Adrenal gland (tissue), 12 donors: ENCODE data around the gene MPZ. TPM values are rescaled to one million over a fixed set of nuclear protein-coding genes. Genes with fewer than 3 reads are reported as not detected.
"Not testable (repeated sequence)": the region's sequence is repeated elsewhere in the genome, so short reads cannot be mapped to it uniquely, and the experiment has no call there.

Source experiments
- DNase-seq, 7 donors: peaks; one replicate each; pipeline ENCODE4 v3.0.0-alpha.2; 2019 to 2020
- H3K27ac ChIP-seq, 5 donors: fragments of 200-600 bp; sonication (generic) in 4 of 5; 1 replicate in 3 of 5; 2 replicates in 2 of 5; pipeline versions ENCODE4 v1.5.1 to v1.8.0; 2016 to 2020; ENCODE audit warnings: mild to moderate bottlenecking in 1 of 5
- H3K27me3 ChIP-seq: fragments of 200-600 bp; 2 replicates; pipeline ENCODE4 v1.8.0; 2021
- H3K36me3 ChIP-seq, 2 donors: fragments of 200-600 bp; replicated peaks in 1 of 2; 1 replicate in 1 of 2; 2 replicates in 1 of 2; pipeline versions ENCODE4 v1.5.1 to v1.8.0; 2018 to 2022
- H3K4me1 ChIP-seq, 2 donors: fragments of 200-600 bp; replicated peaks in 1 of 2; 1 replicate in 1 of 2; 2 replicates in 1 of 2; pipeline versions ENCODE4 v1.5.1 to v1.8.0; 2018 to 2021
- H3K4me3 ChIP-seq, 4 donors: fragments of 200-600 bp; sonication (generic) in 3 of 4; one replicate each; pipeline ENCODE4 v1.5.1; 2016 to 2018
- H3K9me3 ChIP-seq, 3 donors: fragments of 200-600 bp; sonication (generic) in 1 of 3; replicated peaks in 1 of 3; 1 replicate in 2 of 3; 2 replicates in 1 of 3; pipeline versions ENCODE4 v1.5.1 to v1.8.0; 2016 to 2021
- POLR2A ChIP-seq, 2 donors: fragments of 450-650 bp; IDR thresholded peaks; one replicate each; pipeline ENCODE4 v1.6.1; 2017; ENCODE audit warnings: antibody characterized with exemption in 2 of 2, mild to moderate bottlenecking in 2 of 2, moderate library complexity in 1 of 2
- WGBS, 4 donors: extraction: QIAGEN DNeasy Blood & Tissue Kit in 2 of 4; methylation state at CpG; one replicate each; pipeline versions ENCODE4 v1.1.5 to v1.1.7; 2013 to 2017; 5-methylcytosine and 5-hydroxymethylcytosine counted together
- intact Hi-C, 2 donors: fragments of 100-400 bp; cut with DNase I; formaldehyde crosslinking; loops; one replicate each; pipeline versions ENCODE4 v1.14.1 to v1.15.0; 2022 to 2023
- polyA plus RNA-seq, 3 donors: library from polyadenylated mRNA; stranded (reverse); fragments of 200-250 nt in 2 of 3; fragments of 350-450 nt in 1 of 3; fragmentation: Illumina TruSeq in 1 of 3; extraction: RNeasy Lipid Tissue Mini Kit (QIAGEN cat#74804) in 1 of 3; gene quantifications; one replicate each; pipeline ENCODE4 v1.2.3, GENCODE V29; 2013 to 2014
- total RNA-seq, 9 donors: library from RNA; depleted of rRNA in 4 of 9; stranded (reverse); fragments of >200 nt in 4 of 9; fragments of 120-200 nt in 1 of 9; fragmentation: NEBNext Ultra II Directional in 1 of 9; extraction: Animal tissue kit (Norgen Biotek cat#: 25700) in 1 of 9; gene quantifications; one replicate each; pipeline versions ENCODE4 v1.1.0 to v1.2.4, GENCODE V29; 2013 to 2023
- TF ChIP-seq, protein P1 (sequence below), 6 experiments: fragments of 450-650 bp in 4 of 6; fragments of 200-600 bp in 2 of 6; sonication (generic) in 1 of 6; IDR thresholded peaks; 1 replicate in 5 of 6; 2 replicates in 1 of 6; pipeline versions ENCODE4 v1.5.1 to v1.8.0; 2016 to 2021; ENCODE audit warnings: antibody characterized with exemption in 6 of 6, mild to moderate bottlenecking in 2 of 6, moderate library complexity in 1 of 6
- donor health status: healthy with polysubstance abuse.
- donor health status: Bipolar disorder and iron deficiency.
- donor health status: DM: yes; HTN: yes; CAD: no.
- donor health status: DM: no; HTN: no; CAD: no.
- donor health status: DM: no; HTN: no; CAD: no.
- donor health status: DM: yes; HTN: yes; CAD: no.

The MPZ gene
- total and polyA plus RNA-seq, 12 donors, result 0.66 to 10.3 (median 4.0) TPM

DNA sequence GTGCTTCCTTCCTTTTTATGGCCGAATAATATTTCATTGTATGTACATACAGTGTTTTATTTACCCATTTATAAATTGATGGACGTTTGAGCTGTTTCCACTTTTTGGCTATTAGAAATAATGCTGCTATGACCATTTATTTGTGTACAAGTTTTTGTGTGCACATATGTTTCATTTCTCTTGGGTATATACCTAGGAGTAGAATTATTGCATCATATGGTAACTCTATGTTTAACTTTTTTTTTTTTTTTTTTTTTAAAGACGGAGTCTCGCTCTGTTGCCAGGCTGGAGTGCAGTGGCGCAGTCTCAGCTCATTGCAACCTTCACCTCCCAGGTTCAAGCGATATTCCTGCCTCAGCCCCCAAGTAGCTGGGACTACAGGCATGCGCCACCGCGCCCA is 23.4 kb upstream of the MPZ start:
- Histone ChIP-seq H3K36me3 (peaks cover 0 to 91% of the 10 kb centered on the region in 2 donors), H3K27ac (no peak overlapping the region), H3K9me3 (no peaks in the 10 kb centered on the region), H3K27me3 (no peaks in the 10 kb centered on the region), H3K4me1 (peaks cover 0 to 10% of the 10 kb centered on the region in 2 donors), H3K4me3 (no peak overlapping the region)
- intact Hi-C loops, result no loop called here
- TF ChIP-seq, protein P1, sequence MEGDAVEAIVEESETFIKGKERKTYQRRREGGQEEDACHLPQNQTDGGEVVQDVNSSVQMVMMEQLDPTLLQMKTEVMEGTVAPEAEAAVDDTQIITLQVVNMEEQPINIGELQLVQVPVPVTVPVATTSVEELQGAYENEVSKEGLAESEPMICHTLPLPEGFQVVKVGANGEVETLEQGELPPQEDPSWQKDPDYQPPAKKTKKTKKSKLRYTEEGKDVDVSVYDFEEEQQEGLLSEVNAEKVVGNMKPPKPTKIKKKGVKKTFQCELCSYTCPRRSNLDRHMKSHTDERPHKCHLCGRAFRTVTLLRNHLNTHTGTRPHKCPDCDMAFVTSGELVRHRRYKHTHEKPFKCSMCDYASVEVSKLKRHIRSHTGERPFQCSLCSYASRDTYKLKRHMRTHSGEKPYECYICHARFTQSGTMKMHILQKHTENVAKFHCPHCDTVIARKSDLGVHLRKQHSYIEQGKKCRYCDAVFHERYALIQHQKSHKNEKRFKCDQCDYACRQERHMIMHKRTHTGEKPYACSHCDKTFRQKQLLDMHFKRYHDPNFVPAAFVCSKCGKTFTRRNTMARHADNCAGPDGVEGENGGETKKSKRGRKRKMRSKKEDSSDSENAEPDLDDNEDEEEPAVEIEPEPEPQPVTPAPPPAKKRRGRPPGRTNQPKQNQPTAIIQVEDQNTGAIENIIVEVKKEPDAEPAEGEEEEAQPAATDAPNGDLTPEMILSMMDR (IDR thresholded peaks at IDR 0.05), result no peak
- TF ChIP-seq POLR2A (IDR thresholded peaks at IDR 0.05), result no peak
- WGBS, 4 donors, result 92 to 96% (median 95%) methylated on average over 9 of the region's 9 CpGs
- no peak for DNase-seq

DNA sequence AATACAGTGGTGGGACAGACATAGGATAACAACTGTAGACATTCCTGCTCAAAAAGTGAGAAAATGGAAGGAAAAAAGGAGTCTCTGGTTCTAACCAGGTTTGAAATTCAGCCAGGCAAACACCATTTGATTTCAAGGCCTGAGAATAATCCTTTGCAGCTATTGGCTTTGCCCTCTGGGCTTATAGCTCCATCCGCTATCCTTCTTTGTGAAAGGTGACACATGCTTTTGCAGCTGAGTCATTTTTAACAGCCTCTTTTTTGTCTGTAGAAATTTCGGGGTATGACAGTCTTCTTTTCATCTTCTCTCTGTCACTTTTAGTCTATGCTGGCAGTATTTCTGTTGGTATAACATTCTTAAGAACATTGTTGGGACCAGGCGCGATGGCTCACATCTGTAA is 20.6 kb upstream of the MPZ start:
- Histone ChIP-seq H3K27me3 (no peaks in the 10 kb centered on the region), H3K4me3 (no peak overlapping the region), H3K36me3 (peaks cover 0 to 87% of the 10 kb centered on the region in 2 donors), H3K27ac (no peak overlapping the region), H3K4me1 (peaks cover 0 to 3% of the 10 kb centered on the region in 2 donors), H3K9me3 (no peaks in the 10 kb centered on the region)
- peak in 1 of 7 donors; percentile 19 for DNase-seq
- 55 to 81% (median 76%) methylated on average over 4 of the region's 4 CpGs for WGBS, 4 donors
- no peak for TF ChIP-seq POLR2A (IDR thresholded peaks at IDR 0.05)
- TF ChIP-seq, protein P1 (IDR thresholded peaks at IDR 0.05), result no peak
- intact Hi-C loops, result no loop called here

DNA sequence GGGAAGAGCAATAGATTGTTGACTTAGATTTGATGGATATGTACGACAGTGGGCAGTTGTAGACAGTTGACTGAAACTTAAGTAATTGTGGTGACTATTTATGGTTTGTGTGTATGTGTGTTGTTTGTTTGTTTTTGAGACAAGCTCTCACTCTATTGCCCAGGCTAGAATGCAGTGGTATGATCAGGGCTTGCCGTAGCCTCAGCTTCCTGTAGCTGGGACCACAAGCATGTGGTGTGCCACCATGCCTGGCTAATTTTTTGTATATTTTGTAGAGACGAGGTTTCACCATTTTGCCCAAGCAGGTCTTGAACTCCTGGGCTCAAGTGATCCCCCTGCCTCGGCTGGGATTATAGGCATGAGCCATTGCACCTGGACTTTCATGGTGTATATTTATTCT is 14.3 kb upstream of the MPZ start:
- H3K9me3 ChIP-seq, result no peaks in the 10 kb centered on the region
- no peaks in the 10 kb centered on the region for H3K27me3 ChIP-seq
- peaks cover 0 to 43% of the 10 kb centered on the region in 2 donors for H3K36me3 ChIP-seq
- TF ChIP-seq, protein P1 (IDR thresholded peaks at IDR 0.05), result no peak
- TF ChIP-seq POLR2A (IDR thresholded peaks at IDR 0.05), result no peak
- H3K27ac ChIP-seq, result no peak overlapping the region
- 86 to 89% (median 87%) methylated on average over 4 of the region's 4 CpGs for WGBS, 4 donors
- peaks cover 0 to 3% of the 10 kb centered on the region in 2 donors for H3K4me1 ChIP-seq
- DNase-seq, result no peak
- H3K4me3 ChIP-seq, result no peak overlapping the region
- intact Hi-C loops, result no loop called here

DNA sequence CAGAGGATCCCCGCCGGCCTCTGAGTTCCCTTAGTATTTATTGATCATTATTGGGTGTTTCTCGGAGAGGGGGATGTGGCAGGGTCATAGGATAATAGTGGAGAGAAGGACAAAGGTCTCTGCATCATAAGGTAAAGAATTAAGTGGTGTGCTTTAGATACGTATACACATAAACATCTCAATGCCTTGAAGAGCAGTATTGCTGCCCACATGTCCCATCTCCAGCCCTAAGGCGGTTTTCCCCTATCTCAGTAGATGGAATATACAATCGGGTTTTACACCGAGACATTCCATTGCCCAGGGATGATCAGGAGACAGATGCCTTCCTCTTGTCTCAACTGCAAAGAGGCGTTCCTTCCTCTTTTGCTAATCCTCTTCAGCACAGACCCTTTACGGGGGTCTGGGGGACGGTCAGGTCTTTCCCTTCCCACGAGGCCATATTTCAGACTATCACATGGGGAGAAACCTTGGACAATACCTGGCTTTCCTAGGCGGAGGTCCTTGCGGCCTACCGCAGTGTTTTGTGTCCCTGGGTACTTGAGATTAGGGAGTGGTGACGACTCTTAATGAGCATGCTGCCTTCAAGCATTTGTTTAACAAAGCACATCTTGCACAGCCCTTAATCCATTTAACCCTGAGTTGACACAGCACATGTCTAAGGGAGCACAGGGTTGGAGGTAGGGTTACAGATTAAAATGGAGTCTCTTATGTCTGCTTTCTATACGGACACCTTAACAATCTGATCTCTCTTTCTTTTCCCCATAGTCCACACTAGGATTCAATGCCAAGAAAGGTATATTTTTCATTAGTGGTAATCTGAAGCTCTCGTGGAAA is 6.3 kb upstream of the MPZ start:
- H3K4me3 ChIP-seq, H3K9me3 ChIP-seq, H3K27ac ChIP-seq, intact Hi-C loops, H3K27me3 ChIP-seq, DNase-seq, H3K36me3 ChIP-seq: not testable (repeated sequence)
- WGBS, 4 donors, result 81 to 84% (median 82%) methylated on average over 17 of the region's 17 CpGs
- peaks cover 10 to 31% of the 10 kb centered on the region in 2 donors for H3K4me1 ChIP-seq
